NCI-H748 treated with DMSO at 0.1 percent for 48 hours (cell line): ENCODE data around the gene NLN.

Experiments
- DNase-seq: peaks from one replicate; lab custom pipeline; 2025; lab: John Stamatoyannopoulos, UW

The NLN gene

GRCh38 chr5:65873181-65873750 is 151.3 kb downstream of the NLN start:
- DNase-seq, result no peak

GRCh38 chr5:65874241-65874640 is 152.2 kb downstream of the NLN start:
- no peak for DNase-seq

GRCh38 chr5:65876496-65876895 is 154.5 kb downstream of the NLN start:
- no peak for DNase-seq

- no peak for DNase-seq
These were observed 155.0 kb downstream of the NLN start for GRCh38 chr5:65876970-65877369.
